Subcutaneous adipose tissue (tissue), 4 donors: Measurements from ENCODE around the gene ESYT2. TPM values are rescaled to one million over a fixed set of nuclear protein-coding genes. Genes with fewer than 3 reads are reported as not detected.

ENCODE experiments used
- total RNA-seq, 4 donors: library from RNA; depleted of rRNA; stranded (reverse); fragments of >200 nt; gene quantifications; one replicate each; pipeline ENCODE4 v1.1.0, GENCODE V29; 2016
- TF ChIP-seq, protein P1 (sequence below): fragments of 450-650 bp; IDR thresholded peaks from one replicate; pipeline ENCODE4 v1.5.1; 2016; ENCODE audit warnings: low read depth, mild to moderate bottlenecking, control low read depth, antibody characterized with exemption, moderate library complexity

Gene ESYT2
- total RNA-seq, 4 donors from 2014 or later, result 86.2 to 124 (median 106) TPM

DNA sequence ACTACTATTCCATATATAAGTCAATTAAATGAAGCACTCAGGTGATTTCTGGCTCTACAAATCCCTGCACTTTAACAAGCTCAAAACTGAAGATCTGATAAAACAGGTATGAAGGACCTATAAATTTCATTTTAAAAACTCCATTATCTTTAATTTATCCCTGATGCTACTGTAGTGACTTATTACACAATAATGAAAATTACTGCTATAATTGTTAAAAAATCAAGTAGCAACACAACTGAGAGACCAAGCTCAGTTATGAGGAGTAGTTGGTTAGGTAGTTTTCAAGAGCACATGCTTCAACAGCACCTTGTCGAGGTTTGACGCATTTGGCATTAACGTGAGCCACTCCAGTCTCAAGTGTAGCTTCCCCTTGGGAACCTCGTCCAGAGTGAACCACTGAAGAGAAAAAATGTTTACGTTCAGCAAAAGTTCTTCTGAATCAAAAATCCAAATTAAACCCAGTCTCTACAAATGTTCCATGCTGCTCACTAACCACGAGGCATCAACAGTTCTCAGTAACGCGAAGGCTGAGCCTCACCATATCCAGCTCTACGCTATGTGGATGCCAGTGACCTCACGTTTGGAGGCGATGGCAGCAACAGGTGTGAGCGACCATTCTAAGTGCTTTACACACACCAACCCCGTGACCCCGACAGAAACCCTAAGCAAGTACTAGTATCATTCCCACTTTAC is 69.4 kb downstream of the ESYT2 start:
- TF ChIP-seq, protein P1, sequence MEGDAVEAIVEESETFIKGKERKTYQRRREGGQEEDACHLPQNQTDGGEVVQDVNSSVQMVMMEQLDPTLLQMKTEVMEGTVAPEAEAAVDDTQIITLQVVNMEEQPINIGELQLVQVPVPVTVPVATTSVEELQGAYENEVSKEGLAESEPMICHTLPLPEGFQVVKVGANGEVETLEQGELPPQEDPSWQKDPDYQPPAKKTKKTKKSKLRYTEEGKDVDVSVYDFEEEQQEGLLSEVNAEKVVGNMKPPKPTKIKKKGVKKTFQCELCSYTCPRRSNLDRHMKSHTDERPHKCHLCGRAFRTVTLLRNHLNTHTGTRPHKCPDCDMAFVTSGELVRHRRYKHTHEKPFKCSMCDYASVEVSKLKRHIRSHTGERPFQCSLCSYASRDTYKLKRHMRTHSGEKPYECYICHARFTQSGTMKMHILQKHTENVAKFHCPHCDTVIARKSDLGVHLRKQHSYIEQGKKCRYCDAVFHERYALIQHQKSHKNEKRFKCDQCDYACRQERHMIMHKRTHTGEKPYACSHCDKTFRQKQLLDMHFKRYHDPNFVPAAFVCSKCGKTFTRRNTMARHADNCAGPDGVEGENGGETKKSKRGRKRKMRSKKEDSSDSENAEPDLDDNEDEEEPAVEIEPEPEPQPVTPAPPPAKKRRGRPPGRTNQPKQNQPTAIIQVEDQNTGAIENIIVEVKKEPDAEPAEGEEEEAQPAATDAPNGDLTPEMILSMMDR, result no peak

DNA sequence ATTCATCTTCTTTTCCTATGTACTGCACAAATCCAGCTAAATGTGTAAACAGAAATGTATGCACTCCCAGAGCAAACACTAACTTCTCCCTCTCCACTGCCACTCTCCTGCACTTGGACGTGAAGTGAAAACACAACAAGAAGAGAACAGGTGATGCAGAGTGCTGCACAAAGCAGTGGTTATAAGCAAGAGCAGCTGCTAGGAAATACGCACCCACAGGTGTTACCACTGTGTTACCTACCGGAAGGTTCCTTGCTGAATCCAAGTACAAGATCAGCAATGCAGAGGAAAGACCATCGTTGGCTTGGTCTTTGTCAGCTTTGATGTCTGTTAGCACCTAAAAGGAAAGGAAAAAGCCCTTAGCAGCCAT is 70.1 kb downstream of the ESYT2 start:
- TF ChIP-seq, protein P1, result no peak

DNA sequence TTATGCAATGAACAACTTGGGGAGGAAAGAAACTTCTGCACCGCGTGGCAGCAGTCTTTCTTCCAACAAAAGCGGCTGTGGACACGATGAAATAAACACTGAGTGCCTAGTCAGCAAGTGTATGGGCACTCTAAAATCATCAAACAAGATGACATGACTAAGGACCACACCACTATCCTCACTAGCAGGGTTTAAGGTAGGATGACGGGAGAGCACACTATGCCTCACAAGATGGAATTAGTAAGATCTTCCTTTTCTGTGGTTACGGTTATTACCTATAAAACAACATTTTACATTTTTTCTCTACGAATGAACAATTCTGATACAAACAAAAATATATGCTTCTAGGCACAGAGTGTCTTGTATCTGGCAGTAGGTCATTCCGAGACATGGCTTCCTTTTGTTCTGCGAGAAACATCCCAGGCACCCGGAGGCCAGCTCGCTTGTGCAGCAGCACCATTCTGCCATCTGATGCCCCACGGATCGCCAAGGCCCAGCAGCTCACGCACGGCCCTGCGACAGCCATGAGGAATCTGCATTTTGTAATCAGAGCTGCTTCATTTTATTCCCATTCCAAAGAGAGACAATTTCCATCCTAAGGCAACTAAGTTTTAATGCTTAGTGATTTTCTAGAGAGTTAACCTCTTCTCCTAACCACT is 70.6 kb downstream of the ESYT2 start:
- TF ChIP-seq, protein P1, result no peak

DNA sequence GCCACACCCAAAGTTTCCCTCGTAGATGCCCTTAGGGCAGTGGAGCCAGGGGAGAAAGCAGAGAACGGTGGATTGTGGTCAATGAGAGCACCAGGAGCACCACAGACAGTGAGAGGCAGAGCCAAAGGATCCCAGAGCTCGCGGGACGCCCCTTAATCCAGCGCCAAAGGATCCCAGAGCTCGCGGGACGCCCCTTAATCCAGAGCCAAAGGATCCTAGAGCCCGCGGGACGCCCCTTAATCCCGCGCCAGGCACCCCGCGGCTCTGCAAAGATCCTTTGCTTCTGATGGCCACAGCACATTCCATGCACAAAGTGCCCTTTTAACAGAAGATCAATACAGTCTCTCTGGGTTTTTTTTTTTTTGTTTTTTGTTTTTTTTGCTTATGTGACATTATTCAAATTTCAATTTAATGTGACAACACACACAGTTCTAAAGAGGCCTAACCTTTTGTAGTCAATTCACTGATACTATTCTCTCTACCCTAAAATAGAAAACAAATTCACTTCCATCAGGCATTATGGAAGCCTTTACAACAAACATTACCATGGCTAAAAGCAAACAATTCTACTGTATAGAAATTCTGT is 71.8 kb downstream of the ESYT2 start:
- TF ChIP-seq, protein P1, result no peak

DNA sequence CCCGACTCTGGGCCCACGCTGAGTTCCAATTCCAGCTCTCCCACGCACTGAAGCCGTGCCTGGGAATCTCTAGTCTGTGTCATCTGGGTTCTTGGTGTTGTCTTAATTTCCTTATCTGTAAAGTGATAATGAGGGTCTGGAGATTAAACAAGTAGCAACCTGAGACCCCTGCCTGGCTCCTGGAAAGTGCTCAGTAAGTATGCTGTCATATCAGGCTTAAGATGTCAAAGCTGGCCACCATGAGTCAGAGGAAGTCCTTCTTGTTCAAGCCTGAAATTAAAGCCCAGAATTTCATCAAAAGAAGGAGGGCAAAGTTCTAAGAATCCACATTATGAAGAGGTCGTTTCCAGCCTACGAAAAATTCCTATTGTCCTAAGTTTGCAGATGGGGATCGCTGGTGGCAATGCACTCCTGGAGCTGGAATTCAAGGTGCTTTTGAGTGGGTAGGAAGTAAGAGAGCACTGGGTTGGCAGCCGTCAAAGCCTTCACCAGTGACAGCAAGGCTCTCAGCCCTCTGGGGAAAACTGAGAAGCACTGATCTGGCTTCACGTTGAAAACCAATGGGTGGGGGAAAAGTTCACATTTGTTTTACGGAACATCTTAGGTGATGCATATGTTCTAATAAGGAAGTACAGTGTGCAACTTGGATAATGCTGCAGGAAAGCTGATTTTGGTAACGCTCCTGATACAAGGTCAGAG is 74.4 kb downstream of the ESYT2 start:
- TF ChIP-seq, protein P1, result no peak

DNA sequence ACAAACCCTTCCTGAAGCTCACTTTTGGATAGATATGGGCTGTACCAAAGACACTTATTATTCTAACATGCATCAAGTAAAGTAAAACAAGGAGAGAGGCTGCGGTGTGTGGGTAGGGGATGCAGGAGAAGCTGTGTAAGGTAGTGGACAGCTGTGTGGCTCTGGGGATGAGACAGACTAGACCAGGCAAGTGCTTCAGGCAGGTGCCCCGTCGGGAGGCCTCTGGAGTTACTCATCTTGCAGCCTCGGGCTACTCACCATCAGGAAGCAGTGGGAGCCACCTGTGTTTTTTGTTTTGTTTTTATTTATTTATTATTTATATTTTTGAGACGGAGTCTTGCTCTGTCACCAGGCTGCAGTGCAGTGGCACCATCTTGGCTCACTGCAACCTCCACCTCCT is 75.4 kb downstream of the ESYT2 start:
- TF ChIP-seq, protein P1, result no peak

DNA sequence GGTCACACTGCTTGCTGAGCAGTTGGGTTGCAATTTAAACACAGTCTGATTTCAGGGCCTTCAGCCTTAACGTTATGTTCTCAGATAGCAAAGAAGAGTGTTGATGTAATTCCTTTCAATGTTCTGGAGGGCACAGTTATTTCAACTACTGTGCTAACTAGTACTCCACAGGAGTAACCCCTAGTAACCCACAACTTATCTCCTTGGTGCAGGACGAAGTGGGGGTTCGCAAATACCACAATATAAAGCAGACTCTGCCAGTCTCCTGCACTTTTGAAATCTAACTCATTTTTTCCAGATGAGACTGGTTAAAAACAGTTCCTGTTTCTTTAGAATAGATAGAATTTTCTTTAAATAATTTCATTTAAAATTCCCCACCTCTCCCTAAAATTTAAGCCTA is 77.6 kb downstream of the ESYT2 start:
- TF ChIP-seq, protein P1, result no peak
